HG02943 (cell line): ENCODE measurements around the gene PPP2R5A.
"Not testable (repeated sequence)": the region's sequence is repeated elsewhere in the genome, so short reads cannot be mapped to it uniquely, and the experiment has no call there.

Experiments
- ATAC-seq: cut with Tn5 transposase; IDR thresholded peaks from one replicate; pipeline ENCODE4 v1.9.1; 2021; ENCODE audit warnings: mild to moderate bottlenecking, low read depth, moderate library complexity; ENCODE audit not compliant: unreplicated experiment

The PPP2R5A gene

GRCh38 chr1:212351588-212352362 lies 66.6 kb downstream of the PPP2R5A start:
- no peak for ATAC-seq

GRCh38 chr1:212353181-212353580 lies 68.0 kb downstream of the PPP2R5A start:
- no peak for ATAC-seq

- no peak for ATAC-seq
Measured at GRCh38 chr1:212354464-212354863, 69.3 kb downstream of the PPP2R5A start.

GRCh38 chr1:212355230-212355969 lies 70.2 kb downstream of the PPP2R5A start:
- ATAC-seq: no peak

GRCh38 chr1:212359794-212360479 lies 74.7 kb downstream of the PPP2R5A start:
- no peak for ATAC-seq

GRCh38 chr1:212364985-212365384 lies 79.8 kb downstream of the PPP2R5A start:
- ATAC-seq: no peak

GRCh38 chr1:212366901-212367300 lies 81.7 kb downstream of the PPP2R5A start:
- ATAC-seq: no peak

- ATAC-seq: no peak
Measured at GRCh38 chr1:212367474-212368072, 82.4 kb downstream of the PPP2R5A start.

GRCh38 chr1:212368073-212368484 lies 82.9 kb downstream of the PPP2R5A start:
- ATAC-seq: no peak

GRCh38 chr1:212375986-212376385 lies 90.8 kb downstream of the PPP2R5A start:
- ATAC-seq: no peak

GRCh38 chr1:212377644-212378043 lies 92.4 kb downstream of the PPP2R5A start:
- ATAC-seq: no peak

GRCh38 chr1:212379366-212379765 lies 94.2 kb downstream of the PPP2R5A start:
- no peak for ATAC-seq

GRCh38 chr1:212381397-212382035 lies 96.3 kb downstream of the PPP2R5A start:
- ATAC-seq: no peak

GRCh38 chr1:212386029-212386428 lies 100.8 kb downstream of the PPP2R5A start:
- ATAC-seq: no peak

GRCh38 chr1:212388985-212389716 lies 103.9 kb downstream of the PPP2R5A start:
- ATAC-seq: no peak

GRCh38 chr1:212395678-212396437 lies 110.6 kb downstream of the PPP2R5A start:
- ATAC-seq: not testable (repeated sequence)

GRCh38 chr1:212396638-212397037 lies 111.4 kb downstream of the PPP2R5A start:
- ATAC-seq: no peak

- ATAC-seq: no peak
Measured at GRCh38 chr1:212397171-212397570, 112.0 kb downstream of the PPP2R5A start.

GRCh38 chr1:212401042-212401441 lies 115.8 kb downstream of the PPP2R5A start:
- no peak for ATAC-seq
